Osteocyte (in vitro differentiated cells): ENCODE data around the gene SEPTIN10. TPM values are rescaled to one million over a fixed set of nuclear protein-coding genes. Genes with fewer than 3 reads are reported as not detected.

Experiments
- DNase-seq: peaks from one replicate; pipeline ENCODE4 v3.0.0; 2021; ENCODE audit warnings: mixed read lengths; ENCODE audit not compliant: unreplicated experiment; ENCODE audit errors: extremely low spot score
- H3K27ac Mint-ChIP-seq: one replicate; pipeline ENCODE4 v1.8.0; 2021; ENCODE audit warnings: mild to moderate bottlenecking, mixed read lengths; ENCODE audit not compliant: unreplicated experiment
- H3K27me3 Mint-ChIP-seq: one replicate; pipeline ENCODE4 v1.8.0; 2021; ENCODE audit warnings: mixed read lengths; ENCODE audit not compliant: unreplicated experiment
- H3K36me3 Mint-ChIP-seq: one replicate; pipeline ENCODE4 v1.8.0; 2021; ENCODE audit warnings: mixed read lengths; ENCODE audit not compliant: unreplicated experiment
- H3K4me1 Mint-ChIP-seq: one replicate; pipeline ENCODE4 v1.8.0; 2021; ENCODE audit warnings: mixed read lengths; ENCODE audit not compliant: unreplicated experiment
- H3K4me3 Mint-ChIP-seq: one replicate; pipeline ENCODE4 v1.8.0; 2021; ENCODE audit warnings: mild to moderate bottlenecking, moderate library complexity, mixed read lengths; ENCODE audit not compliant: unreplicated experiment
- H3K9me3 Mint-ChIP-seq: one replicate; pipeline ENCODE4 v1.8.0; 2021; ENCODE audit warnings: mixed read lengths; ENCODE audit not compliant: unreplicated experiment
- CTCF ChIP-seq: fragments of 200-600 bp; sonication (generic); IDR thresholded peaks from 2 replicates; pipeline ENCODE4 v1.5.0; 2021; ENCODE audit warnings: antibody characterized with exemption, mild to moderate bottlenecking, moderate library complexity
- total RNA-seq: library from RNA; stranded (reverse); gene quantifications from 2 replicates; pipeline ENCODE4 v1.2.1, GENCODE V29; 2021

The SEPTIN10 gene
- total RNA-seq, 1 donor from 2014 or later, result 109 TPM

GRCh38 chr2:109533823-109534222, 79.9 kb downstream of the SEPTIN10 start:
- H3K27ac Mint-ChIP-seq, result peak overlapping the region; percentile 74
- H3K4me3 Mint-ChIP-seq, result no peak overlapping the region
- H3K9me3 Mint-ChIP-seq, result peaks cover 11% of the 10 kb centered on the region
- DNase-seq, result peak; percentile 78
- H3K36me3 Mint-ChIP-seq, result no peaks in the 10 kb centered on the region
- H3K27me3 Mint-ChIP-seq, result no peaks in the 10 kb centered on the region
- TF ChIP-seq CTCF, result no peak
- peaks cover 48% of the 10 kb centered on the region for H3K4me1 Mint-ChIP-seq

GRCh38 chr2:109532728-109533076, 81.1 kb downstream of the SEPTIN10 start:
- H3K9me3 Mint-ChIP-seq, result peaks cover 11% of the 10 kb centered on the region
- peak overlapping the region; percentile 35 for H3K27ac Mint-ChIP-seq
- H3K27me3 Mint-ChIP-seq, result no peaks in the 10 kb centered on the region
- H3K4me1 Mint-ChIP-seq, result peaks cover 50% of the 10 kb centered on the region
- peak overlapping the region; percentile 26 for H3K4me3 Mint-ChIP-seq
- no peak for DNase-seq
- TF ChIP-seq CTCF, result no peak
- no peaks in the 10 kb centered on the region for H3K36me3 Mint-ChIP-seq

- TF ChIP-seq CTCF, result no peak
- Mint-ChIP-seq H3K9me3 (peaks cover 9% of the 10 kb centered on the region), H3K4me3 (no peak overlapping the region), H3K27ac (no peak overlapping the region), H3K27me3 (no peaks in the 10 kb centered on the region), H3K4me1 (peaks cover 52% of the 10 kb centered on the region), H3K36me3 (no peaks in the 10 kb centered on the region)
- peak; percentile 64 for DNase-seq
Observed at GRCh38 chr2:109531896-109532727, 81.7 kb downstream of the SEPTIN10 start.

GRCh38 chr2:109531221-109531620, 82.5 kb downstream of the SEPTIN10 start:
- Mint-ChIP-seq H3K4me1 (peaks cover 52% of the 10 kb centered on the region), H3K9me3 (no peaks in the 10 kb centered on the region), H3K27me3 (no peaks in the 10 kb centered on the region), H3K27ac (no peak overlapping the region), H3K36me3 (no peaks in the 10 kb centered on the region), H3K4me3 (no peak overlapping the region)
- TF ChIP-seq CTCF, result no peak
- DNase-seq, result peak; percentile 23

- Mint-ChIP-seq H3K27ac (no peak overlapping the region), H3K36me3 (no peaks in the 10 kb centered on the region), H3K9me3 (no peaks in the 10 kb centered on the region), H3K27me3 (no peaks in the 10 kb centered on the region), H3K4me1 (peaks cover 52% of the 10 kb centered on the region), H3K4me3 (no peak overlapping the region)
- no peak for TF ChIP-seq CTCF
- peak; percentile 70 for DNase-seq
Observed at GRCh38 chr2:109530712-109531111, 83.1 kb downstream of the SEPTIN10 start.
